DMS53 (cell line): ENCODE results near the gene USP28.
A peak's percentile ranks its signal among the peaks of the same experiment; 100 is the strongest.

Source experiments
- DNase-seq: peaks from one replicate; lab custom pipeline; 2025; lab: John Stamatoyannopoulos, UW

USP28 gene

GRCh38 chr11:113877670-113878055 lies 2.3 kb upstream of the USP28 start:
- no peak for DNase-seq

DNA sequence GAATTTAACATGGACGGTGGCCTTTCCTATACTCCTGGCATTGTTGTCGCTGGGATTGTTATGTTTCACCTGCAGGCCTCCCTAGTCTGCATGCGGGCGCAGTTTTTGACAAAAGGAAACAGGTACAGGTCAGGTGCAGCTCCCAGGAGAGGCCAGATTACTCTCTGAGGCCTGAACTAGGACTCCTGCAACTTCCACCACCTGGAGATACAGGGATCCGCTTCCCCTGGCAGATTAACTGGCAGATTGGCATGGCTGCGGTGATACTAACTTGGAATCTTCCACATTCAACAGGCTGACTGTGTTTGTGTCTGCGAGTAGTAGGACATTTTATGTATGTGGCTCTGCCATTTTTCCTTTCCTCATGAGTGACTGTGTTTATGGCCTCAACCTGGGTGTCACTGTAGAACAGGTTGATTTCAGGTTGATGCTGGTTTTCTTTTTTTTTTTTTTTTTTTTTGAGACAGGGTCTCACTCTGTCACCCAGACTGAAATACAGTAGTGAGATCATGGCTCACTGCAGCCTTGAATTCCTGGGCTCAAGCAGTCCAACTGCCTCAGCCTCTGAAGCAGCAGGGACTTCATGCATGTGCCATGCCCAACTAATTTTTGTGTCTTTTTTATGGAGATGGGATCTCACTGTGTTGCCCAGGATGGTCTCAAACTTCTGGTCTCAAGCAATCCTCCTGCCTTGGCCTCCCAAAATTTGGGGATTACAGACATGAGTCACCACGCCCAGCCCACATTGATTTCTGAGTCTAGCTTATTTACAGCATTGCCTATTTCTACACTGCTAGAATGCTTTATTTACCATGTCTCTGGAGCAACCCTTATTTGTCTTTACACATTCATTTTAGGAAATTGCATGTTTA lies 1.7 kb upstream of the USP28 start:
- DNase-seq: peak; percentile 30

- peak; percentile 70 for DNase-seq
Observed at GRCh38 chr11:113876074-113876797, 864 bp upstream of the USP28 start.

GRCh38 chr11:113874581-113875233 lies 665 bp downstream of the USP28 start:
- peak; percentile 39 for DNase-seq

- DNase-seq: peak; percentile 39
Observed at GRCh38 chr11:113874096-113874495, 1.3 kb downstream of the USP28 start.

DNA sequence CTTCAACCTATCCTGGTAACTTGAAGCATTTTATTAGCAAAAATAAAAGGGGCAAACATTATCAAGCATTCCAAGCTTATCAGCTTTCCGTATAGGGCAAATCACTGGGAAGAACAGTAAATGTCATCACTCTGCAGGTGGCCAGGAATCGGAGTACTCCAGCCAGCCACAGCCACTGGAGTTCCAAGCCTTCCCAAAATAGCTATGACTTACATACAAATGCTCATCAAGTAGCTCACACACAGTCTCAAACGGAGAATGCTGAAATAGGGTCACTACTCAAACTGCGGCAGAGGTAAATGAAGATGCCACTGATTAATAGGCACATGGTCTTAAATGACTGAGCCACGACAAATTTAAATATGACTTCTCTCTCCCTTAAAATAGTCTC lies 2.1 kb downstream of the USP28 start:
- no peak for DNase-seq

- DNase-seq: no peak
Observed at GRCh38 chr11:113871336-113871735, 4.0 kb downstream of the USP28 start.

DNA sequence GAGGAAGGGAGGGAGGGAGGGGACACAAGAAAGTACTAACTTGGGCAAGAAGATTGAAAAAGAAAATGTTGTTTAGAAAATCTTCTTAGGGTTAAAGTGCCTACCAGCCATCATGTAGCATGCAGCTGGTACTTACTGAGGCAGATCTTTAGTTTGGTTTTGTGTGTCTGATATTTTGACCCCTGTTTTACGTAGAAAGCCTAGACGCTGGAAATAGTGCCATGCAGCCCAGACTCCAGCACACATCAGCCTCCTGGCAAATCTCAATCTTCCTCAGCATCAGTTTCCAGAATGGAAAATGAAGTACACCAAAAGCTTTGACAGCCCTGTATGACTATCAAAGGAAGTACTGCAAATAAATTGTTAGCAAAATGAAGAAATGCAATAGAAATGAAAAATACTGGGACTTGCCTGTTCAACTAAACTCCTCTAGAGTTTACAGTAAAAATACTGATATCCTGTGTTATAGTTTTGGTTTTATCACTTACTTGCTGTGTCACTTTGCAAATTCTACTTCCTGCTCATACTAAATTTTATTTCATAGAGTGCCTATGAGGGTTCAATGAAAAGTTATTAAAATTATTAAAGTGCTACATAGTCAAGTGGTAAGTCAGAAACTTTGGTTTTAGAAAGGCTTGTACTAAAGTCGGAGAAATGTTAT lies 7.4 kb downstream of the USP28 start:
- no peak for DNase-seq

DNA sequence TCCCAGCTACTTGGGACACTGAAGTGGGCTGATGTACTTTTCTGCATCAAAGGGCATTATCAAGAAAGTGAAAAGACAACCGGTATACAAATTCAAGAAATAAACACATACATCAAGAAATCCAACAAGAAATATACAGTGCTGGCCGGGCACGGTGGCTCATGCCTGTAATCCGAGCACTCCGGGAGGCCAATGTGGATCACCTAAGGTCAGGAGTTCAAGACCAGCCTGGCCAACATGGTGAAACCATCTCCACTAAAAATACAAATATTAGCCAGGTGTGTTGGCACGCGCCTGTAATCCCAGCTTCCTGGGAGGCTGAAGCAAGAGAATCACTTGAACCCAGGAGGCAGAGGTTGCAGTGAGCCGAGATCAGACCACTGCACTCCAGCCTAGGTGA lies 9.5 kb downstream of the USP28 start:
- DNase-seq: no peak

GRCh38 chr11:113864410-113864809 lies 11.0 kb downstream of the USP28 start:
- no peak for DNase-seq

DNA sequence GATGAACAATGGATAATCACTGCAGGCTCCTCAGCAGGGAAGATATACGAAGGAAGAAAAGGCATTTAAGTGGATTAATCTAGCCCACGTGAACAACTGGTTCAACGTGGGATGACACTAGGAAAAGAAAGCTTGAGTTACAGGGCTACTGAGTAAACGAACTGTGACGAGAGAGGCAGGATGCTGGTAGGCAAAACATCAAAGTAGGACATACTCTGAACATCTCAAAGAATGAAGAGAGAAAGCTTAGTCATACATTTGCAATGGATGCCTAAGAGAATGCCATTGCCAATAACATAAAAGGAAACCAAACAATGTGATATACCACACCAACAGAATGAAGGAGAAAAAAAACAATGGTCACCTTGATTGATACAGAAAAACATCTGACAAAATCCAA lies 12.9 kb downstream of the USP28 start:
- DNase-seq: peak; percentile 84

DNA sequence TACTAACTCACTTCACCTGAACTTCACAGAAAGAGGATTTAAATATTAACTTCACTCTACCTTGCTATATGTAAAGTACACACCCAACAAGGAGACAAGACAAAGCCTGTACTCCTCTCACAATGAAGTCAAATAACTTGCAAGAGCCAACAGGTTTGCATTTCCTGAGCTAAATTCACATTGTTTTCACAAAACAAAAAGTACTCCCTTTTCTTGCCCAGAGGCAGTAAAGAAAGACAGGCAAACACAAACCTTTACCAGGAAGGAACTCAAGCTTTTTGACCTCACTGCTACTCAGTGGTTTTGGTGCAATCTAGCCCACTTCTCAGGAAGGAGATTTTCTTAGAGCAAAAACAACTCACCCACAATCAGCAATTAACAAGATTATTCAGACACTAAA lies 15.7 kb downstream of the USP28 start:
- no peak for DNase-seq

DNA sequence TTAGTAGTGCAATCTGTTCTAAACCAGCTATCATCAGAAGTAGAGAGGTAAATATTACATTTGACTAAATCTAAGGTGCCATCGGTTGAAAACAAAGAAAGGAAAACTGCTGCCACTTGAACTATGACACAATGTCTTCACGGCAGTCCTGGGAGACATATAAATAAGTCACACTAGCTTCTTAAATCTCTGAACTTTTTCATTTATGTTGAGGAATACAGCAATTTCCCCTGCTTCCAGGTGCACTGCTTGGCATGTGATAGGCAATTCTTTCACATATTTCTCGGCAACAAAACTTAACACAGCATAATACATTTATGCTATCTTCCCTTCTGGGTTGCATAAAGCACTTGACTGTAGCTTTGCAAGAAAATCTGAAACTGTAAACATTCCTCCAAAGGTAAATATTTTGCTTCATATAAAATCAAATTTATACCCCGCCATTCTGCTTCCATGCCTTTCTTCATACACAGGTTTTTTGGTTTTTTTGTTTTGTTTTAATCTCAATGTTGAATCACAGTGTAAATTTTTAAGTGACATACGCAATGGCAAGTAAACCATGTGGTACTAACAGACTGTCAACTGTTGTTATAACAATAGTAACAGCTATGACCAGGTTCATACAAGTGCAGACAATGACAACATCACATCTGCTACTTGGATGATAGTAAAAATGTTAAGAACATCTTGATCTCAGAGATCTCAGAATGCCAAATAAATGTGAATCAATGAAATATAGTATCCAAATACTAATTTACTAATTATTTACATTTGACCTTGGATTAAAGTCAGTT lies 18.2 kb downstream of the USP28 start:
- no peak for DNase-seq

DNA sequence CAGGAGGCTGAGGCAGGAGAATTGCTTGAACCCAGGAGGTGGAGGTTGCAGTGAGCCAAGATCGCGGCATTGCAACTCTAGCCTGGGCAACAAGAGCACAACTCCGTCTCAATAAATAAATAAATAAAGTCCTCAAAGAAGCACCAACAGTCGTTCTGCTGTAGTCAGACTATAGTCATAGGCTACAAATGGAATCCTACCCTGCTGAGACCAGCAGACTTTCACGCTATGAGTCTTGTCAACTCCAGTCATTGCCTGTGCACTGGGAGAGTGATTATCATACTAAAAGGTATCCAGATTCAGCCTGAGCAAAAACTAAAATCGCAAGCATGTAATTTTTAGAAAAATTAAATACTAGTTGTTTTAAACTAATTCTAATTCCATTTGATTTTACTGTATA lies 19.6 kb downstream of the USP28 start:
- no peak for DNase-seq

DNA sequence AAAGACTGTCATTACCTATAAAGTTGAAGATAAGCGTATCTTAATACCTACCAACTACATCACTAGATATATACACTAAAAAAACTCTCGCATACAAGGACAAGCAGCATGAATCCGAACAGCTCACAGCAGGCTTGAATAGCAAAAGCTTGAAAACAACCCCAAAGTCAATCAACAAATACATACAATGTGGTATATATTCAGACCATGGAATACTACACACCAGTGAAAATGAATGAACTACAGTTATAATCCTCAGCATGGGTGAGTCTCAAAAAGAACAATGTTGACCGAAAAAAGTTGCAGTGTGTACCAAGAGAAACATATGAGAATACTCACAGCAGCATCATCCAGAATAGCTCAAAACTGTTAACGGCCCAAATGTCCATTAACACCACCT lies 25.2 kb downstream of the USP28 start:
- DNase-seq: no peak

DNA sequence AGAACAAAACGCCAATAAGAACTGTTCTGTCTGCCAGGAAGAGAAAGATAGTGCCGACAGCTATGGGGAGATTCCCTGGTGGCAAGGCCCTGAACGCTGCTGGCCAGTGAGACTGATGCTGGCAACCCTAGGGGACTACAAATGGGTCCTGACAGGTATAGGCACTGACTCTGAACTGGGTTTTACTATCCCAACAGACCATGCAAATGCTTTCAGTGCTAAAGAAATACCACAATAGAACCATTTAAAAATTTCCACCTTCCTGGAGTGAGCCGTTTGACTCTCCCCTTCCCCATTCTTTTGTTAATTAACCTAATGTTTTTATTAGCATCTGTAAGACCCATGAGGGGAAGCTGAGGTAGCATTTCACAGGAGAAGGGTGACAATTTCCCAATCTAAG lies 25.7 kb downstream of the USP28 start:
- no peak for DNase-seq

DNA sequence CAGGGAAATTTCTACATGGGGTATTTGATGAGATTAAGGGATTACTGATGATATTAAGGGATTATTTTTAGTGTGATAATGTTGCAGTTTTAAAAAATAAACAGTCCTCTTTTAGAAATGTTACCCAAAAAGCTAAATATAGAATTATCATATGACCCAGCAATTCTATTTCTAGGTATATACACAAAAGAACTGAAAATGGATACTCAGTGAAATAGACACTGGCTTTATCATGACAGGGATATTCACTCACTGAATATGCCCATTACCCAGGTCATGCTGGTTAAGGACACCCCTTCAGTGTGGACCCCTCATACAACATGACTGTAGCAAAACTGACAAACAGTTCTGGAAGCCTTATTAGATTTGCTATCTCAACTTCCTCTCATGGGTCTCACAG lies 27.8 kb downstream of the USP28 start:
- DNase-seq: no peak

DNA sequence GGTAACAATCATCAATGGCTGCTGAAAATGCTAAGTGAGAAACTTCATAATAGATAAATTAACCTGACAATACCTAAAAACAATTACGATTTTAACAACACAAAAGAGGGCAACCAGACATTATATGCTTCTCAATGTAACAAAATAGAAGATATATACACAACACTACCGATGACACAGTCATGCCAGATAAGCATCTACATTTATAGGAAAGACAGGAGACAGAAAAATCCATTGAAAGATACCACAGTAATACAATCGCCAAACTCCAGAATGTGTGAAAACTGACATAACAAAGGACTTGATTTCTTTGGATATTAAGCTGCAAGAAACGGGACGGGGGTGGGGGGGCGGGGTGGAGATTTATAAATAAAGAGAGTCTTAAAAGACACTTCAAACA lies 28.3 kb downstream of the USP28 start:
- no peak for DNase-seq

GRCh38 chr11:113841691-113842090 lies 33.7 kb downstream of the USP28 start:
- DNase-seq: no peak

DNA sequence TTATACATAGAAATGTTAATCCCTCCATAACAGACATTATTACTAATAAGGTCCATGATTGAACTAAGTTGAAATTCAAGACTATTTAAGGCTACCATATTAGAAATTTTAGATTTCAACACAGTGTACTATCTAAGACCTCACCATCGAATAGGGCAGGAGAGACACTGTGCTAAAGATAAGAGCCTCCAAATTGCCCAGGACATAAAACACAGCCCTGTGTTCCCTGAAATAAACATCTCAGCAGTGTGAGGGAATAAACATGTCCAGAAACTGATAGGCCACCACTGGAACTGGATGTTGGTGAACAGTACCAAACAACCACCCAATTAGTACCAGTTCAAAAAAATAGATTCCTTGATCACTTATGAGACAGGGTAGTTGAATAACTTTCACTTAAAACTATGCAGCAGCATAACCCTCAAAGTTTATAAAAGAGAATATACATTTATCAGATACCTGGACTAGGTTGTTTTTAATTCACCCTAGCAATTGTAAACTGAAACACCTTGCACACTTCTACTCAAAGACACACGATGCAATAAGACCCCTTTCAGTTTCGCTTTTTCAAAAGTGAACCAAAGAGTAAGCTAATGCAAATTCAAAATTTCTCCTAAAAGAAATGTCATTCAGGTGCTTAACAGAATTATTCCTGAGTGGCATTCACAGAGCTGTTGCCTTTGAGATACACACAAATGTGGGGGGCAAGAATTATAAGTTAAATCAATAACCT lies 34.3 kb downstream of the USP28 start:
- DNase-seq: no peak

DNA sequence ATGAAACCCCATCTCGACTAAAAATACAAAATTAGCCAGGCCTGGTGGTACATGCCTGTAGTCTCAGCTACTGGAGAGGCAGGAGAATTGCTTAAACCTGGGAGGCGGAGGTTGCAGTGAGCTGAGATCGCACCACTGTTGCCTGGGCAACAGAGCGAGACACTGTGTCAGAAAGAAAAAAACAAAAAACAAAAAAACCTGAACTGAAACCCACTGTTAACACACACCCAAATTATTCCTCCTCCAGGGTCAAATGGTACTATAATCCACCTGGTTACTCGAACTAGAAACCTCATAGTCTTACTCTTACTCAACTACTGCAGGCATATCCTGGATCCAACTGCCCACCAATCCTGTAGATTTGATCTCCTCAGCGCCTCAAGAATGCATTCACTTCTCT lies 35.5 kb downstream of the USP28 start:
- no peak for DNase-seq
